HepG2 (cell line): ENCODE results near the gene DAD1. TPM values are rescaled to one million over a fixed set of nuclear protein-coding genes. Genes with fewer than 3 reads are reported as not detected.
A peak's percentile ranks its signal among the peaks of the same experiment; 100 is the strongest.

Source experiments
- DRAP1 ChIP-seq: IDR thresholded peaks from 2 replicates; pipeline ENCODE4 v1.6.1; 2016; ENCODE audit warnings: missing genetic modification reagents, missing compliant biosample characterization
- DZIP1 ChIP-seq: sonication (generic); formaldehyde crosslinking; IDR thresholded peaks from 2 replicates; pipeline ENCODE4 v1.5.0; 2020; ENCODE audit warnings: mild to moderate bottlenecking, missing genetic modification reagents
- EEA1 ChIP-seq: sonication (generic); formaldehyde crosslinking; IDR thresholded peaks from 2 replicates; pipeline ENCODE4 v1.5.1; 2020; ENCODE audit warnings: mild to moderate bottlenecking, missing genetic modification reagents, borderline replicate concordance
- EED ChIP-seq: sonication (generic); formaldehyde crosslinking; IDR thresholded peaks from 2 replicates; pipeline ENCODE4 v1.5.0; 2020; ENCODE audit warnings: mild to moderate bottlenecking, missing genetic modification reagents
- ETV6 ChIP-seq: sonication (generic); formaldehyde crosslinking; conservative IDR thresholded peaks from 2 replicates; pipeline ENCODE4 v1.4.0; 2020; ENCODE audit warnings: missing genetic modification reagents
- FOSL1 ChIP-seq: sonication (generic); formaldehyde crosslinking; IDR thresholded peaks from 2 replicates; pipeline ENCODE4 v1.9.0; 2021; ENCODE audit warnings: missing genetic modification reagents, borderline replicate concordance
- FOXA1 ChIP-seq, 2 experiments: fragments of 450-650 bp in 1 of 2; sonication (generic) in 1 of 2; formaldehyde crosslinking in 1 of 2; IDR thresholded peaks; 2 replicates each; pipeline versions ENCODE4 v1.4.0 to v1.6.1; 2016 to 2020; ENCODE audit warnings: missing genetic modification reagents in 1 of 2
- FUBP1 ChIP-seq: sonication (generic); formaldehyde crosslinking; IDR thresholded peaks from 2 replicates; pipeline ENCODE4 v1.5.1; 2020; ENCODE audit warnings: missing genetic modification reagents, mild to moderate bottlenecking, borderline replicate concordance
- GABPA ChIP-seq, 2 experiments: IDR thresholded peaks; 2 replicates each; pipeline ENCODE4 v1.6.1; 2011 to 2016; ENCODE audit warnings: low read depth in 2 of 2, low read length in 1 of 2, missing biosample characterization in 1 of 2, missing genetic modification characterization in 1 of 2
- HNRNPUL1 ChIP-seq: fragments of 200-400 bp; formaldehyde crosslinking; IDR thresholded peaks from 2 replicates; pipeline ENCODE4 v1.6.1; 2017; ENCODE audit warnings: low read depth, mild to moderate bottlenecking, low read length, moderate library complexity
- MIXL1 ChIP-seq: IDR thresholded peaks from 2 replicates; pipeline ENCODE4 v1.6.1; 2016
- NFYB ChIP-seq: sonication (generic); formaldehyde crosslinking; IDR thresholded peaks from 2 replicates; pipeline ENCODE4 v1.4.0; 2020; ENCODE audit warnings: missing genetic modification reagents
- NKX3-1 ChIP-seq: sonication (generic); formaldehyde crosslinking; IDR thresholded peaks from 2 replicates; pipeline ENCODE4 v1.5.0; 2020; ENCODE audit warnings: missing genetic modification reagents
- PHF8 ChIP-seq: sonication (generic); formaldehyde crosslinking; IDR thresholded peaks from 2 replicates; pipeline ENCODE4 v1.5.0; 2020; ENCODE audit warnings: missing genetic modification reagents
- SMC3 ChIP-seq: IDR thresholded peaks from 2 replicates; pipeline ENCODE4 v1.6.1; 2011; ENCODE audit warnings: low read length, improper control_type of control experiment
- SOX5 ChIP-seq: IDR thresholded peaks from 2 replicates; pipeline ENCODE4 v1.6.1; 2016; ENCODE audit warnings: borderline replicate concordance
- SP2 ChIP-seq: sonication (generic); formaldehyde crosslinking; IDR thresholded peaks from 2 replicates; pipeline ENCODE4 v1.5.1; 2020; ENCODE audit warnings: mild to moderate bottlenecking, missing genetic modification reagents
- ZNF263 ChIP-seq: sonication (generic); formaldehyde crosslinking; IDR thresholded peaks from 2 replicates; pipeline ENCODE4 v1.4.0; 2020; ENCODE audit warnings: missing genetic modification reagents
- ZNF292 ChIP-seq: sonication (generic); formaldehyde crosslinking; IDR thresholded peaks from 2 replicates; pipeline ENCODE4 v1.8.1; 2022; ENCODE audit warnings: mild to moderate bottlenecking, low read depth, missing genetic modification reagents, borderline replicate concordance
- ZNF367 ChIP-seq: sonication (generic); formaldehyde crosslinking; IDR thresholded peaks from 2 replicates; pipeline ENCODE4 v1.4.0; 2020; ENCODE audit warnings: missing genetic modification reagents, borderline replicate concordance
- ZNF430 ChIP-seq: sonication (generic); formaldehyde crosslinking; IDR thresholded peaks from 2 replicates; pipeline ENCODE4 v1.9.0; 2021; ENCODE audit warnings: mild to moderate bottlenecking, missing genetic modification reagents
- ZSCAN29 ChIP-seq: sonication (generic); formaldehyde crosslinking; conservative IDR thresholded peaks from 2 replicates; pipeline ENCODE4 v1.4.0; 2020; ENCODE audit warnings: mild to moderate bottlenecking, missing genetic modification reagents
- polyA plus RNA-seq, 8 experiments: library from polyadenylated mRNA; depleted of rRNA in 3 of 8; stranded (reverse) in 7 of 8; unstranded in 1 of 8; fragments of >200 nt; fragmentation: Illumina TruSeq in 4 of 8; extraction: Trizol in 4 of 8; gene quantifications; 2 replicates each; pipeline versions ENCODE4 v1.2.1 to v1.2.3, GENCODE V29; 2011 to 2016; ENCODE audit warnings: low read depth in 4 of 8, missing spikeins in 1 of 8, mixed read lengths in 1 of 8; ENCODE audit not compliant: insufficient read depth in 1 of 8
- total RNA-seq, 5 experiments: library from RNA; depleted of rRNA; stranded (reverse); fragments of >200 nt; fragmentation: Illumina TruSeq; extraction: Trizol; gene quantifications; 2 replicates each; pipeline ENCODE4 v1.2.3, GENCODE V29; 2016; ENCODE audit warnings: low read depth in 1 of 5
- TF ChIP-seq, protein P1 (sequence below): sonication (generic); formaldehyde crosslinking; IDR thresholded peaks from 2 replicates; pipeline ENCODE4; 2020; ENCODE audit warnings: missing genetic modification reagents, mild to moderate bottlenecking, borderline replicate concordance

Gene DAD1
- total and polyA plus RNA-seq, 2 of the 13 experiments (the other 11 are each of a cell fraction or from before 2014, with no cell fraction given) = 558 to 626 TPM

- TF ChIP-seq PHF8 (CRISPR knock-in tag) (0 out of 2 replicates have a peak, but pooled peaks have one; percentile 44), ZNF367 (no peak), ZSCAN29 (CRISPR knock-in tag) (no peak), EED (no peak), SOX5 (CRISPR knock-in tag) (no peak), NKX3-1 (no peak), ZNF430 (CRISPR knock-in tag) (no peak), EEA1 (0 out of 2 replicates have a peak, but pooled peaks have one; percentile 45), SMC3 (0 out of 2 replicates have a peak, but pooled peaks have one; percentile 11), DRAP1 (CRISPR knock-in tag) (no peak), ZNF263 (CRISPR knock-in tag) (no peak), ETV6 (no peak), SP2 (CRISPR knock-in tag) (no peak), DZIP1 (CRISPR knock-in tag) (no peak), FUBP1 (CRISPR knock-in tag) (no peak), GABPA (IDR thresholded peaks at IDR 0.05; ENCODE audit: low read depth, low read length) (no peak), GABPA (CRISPR knock-in tag; IDR thresholded peaks at IDR 0.05; ENCODE audit: low read depth) (peak; percentile 33; the same call in 1 of the 2 replicates), ZNF292 (CRISPR knock-in tag) (no peak), HNRNPUL1 (no peak), FOSL1 (CRISPR knock-in tag) (no peak), NFYB (CRISPR knock-in tag) (no peak), MIXL1 (no peak), FOXA1 (IDR thresholded peaks at IDR 0.05) (no peak), FOXA1 (CRISPR knock-in tag; IDR thresholded peaks at IDR 0.05) (no peak)
- TF ChIP-seq, protein P1, sequence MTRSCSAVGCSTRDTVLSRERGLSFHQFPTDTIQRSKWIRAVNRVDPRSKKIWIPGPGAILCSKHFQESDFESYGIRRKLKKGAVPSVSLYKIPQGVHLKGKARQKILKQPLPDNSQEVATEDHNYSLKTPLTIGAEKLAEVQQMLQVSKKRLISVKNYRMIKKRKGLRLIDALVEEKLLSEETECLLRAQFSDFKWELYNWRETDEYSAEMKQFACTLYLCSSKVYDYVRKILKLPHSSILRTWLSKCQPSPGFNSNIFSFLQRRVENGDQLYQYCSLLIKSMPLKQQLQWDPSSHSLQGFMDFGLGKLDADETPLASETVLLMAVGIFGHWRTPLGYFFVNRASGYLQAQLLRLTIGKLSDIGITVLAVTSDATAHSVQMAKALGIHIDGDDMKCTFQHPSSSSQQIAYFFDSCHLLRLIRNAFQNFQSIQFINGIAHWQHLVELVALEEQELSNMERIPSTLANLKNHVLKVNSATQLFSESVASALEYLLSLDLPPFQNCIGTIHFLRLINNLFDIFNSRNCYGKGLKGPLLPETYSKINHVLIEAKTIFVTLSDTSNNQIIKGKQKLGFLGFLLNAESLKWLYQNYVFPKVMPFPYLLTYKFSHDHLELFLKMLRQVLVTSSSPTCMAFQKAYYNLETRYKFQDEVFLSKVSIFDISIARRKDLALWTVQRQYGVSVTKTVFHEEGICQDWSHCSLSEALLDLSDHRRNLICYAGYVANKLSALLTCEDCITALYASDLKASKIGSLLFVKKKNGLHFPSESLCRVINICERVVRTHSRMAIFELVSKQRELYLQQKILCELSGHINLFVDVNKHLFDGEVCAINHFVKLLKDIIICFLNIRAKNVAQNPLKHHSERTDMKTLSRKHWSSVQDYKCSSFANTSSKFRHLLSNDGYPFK (CRISPR knock-in tag) = peak; percentile 18; the same call in 1 of the 2 replicates
Observed at GRCh38 chr14:22558221-22558913, 30.7 kb downstream of the DAD1 start (continued).
